Activated naive CD4-positive, alpha-beta T cell treated with anti-CD3 and anti-CD28 coated beads, Interleukin-2, amount 50 U/mL, for 24 hours (primary cell): Measurements from ENCODE around the gene TOR1B.

Source experiments
- H3K27ac Mint-ChIP-seq: one replicate; pipeline ENCODE4 v1.8.0; 2021; ENCODE audit warnings: mild to moderate bottlenecking, mixed read lengths
- H3K27me3 Mint-ChIP-seq: one replicate; pipeline ENCODE4 v1.8.0; 2021; ENCODE audit warnings: mixed read lengths
- H3K36me3 Mint-ChIP-seq: one replicate; pipeline ENCODE4 v1.8.0; 2021; ENCODE audit warnings: mixed read lengths
- H3K4me1 Mint-ChIP-seq: one replicate; pipeline ENCODE4 v1.8.0; 2021; ENCODE audit warnings: mixed read lengths
- H3K4me3 Mint-ChIP-seq: one replicate; pipeline ENCODE4 v1.8.0; 2021; ENCODE audit warnings: mild to moderate bottlenecking, mixed read lengths
- H3K9me3 Mint-ChIP-seq: one replicate; pipeline ENCODE4 v1.8.0; 2021; ENCODE audit warnings: mixed read lengths

Gene TOR1B

DNA sequence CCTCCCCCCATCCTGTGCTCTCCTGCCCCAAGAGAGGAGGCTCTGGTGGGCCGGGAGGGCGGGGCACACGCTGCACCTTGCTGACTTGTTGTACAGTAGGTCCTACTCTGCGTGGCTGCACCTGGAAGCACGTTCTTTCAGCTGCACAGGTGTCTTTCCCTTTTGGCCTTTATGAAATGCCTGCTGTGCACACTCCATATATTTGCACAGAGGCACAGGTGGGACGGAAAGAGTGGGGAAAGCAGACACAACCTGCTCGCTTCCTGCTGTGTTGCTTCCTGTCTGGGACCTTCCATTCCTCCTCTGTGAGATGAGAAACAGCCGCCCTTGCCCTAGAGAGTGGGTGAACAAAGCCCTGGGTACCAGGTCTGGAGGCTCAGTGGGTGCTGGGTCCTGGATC is 37.0 kb downstream of the TOR1B start:
- H3K27me3 Mint-ChIP-seq, result no peaks in the 10 kb centered on the region
- no peaks in the 10 kb centered on the region for H3K36me3 Mint-ChIP-seq
- peak overlapping the region; percentile 23 for H3K27ac Mint-ChIP-seq
- H3K9me3 Mint-ChIP-seq, result no peaks in the 10 kb centered on the region
- peak overlapping the region; percentile 24 for H3K4me3 Mint-ChIP-seq
- H3K4me1 Mint-ChIP-seq, result peaks cover 66% of the 10 kb centered on the region

DNA sequence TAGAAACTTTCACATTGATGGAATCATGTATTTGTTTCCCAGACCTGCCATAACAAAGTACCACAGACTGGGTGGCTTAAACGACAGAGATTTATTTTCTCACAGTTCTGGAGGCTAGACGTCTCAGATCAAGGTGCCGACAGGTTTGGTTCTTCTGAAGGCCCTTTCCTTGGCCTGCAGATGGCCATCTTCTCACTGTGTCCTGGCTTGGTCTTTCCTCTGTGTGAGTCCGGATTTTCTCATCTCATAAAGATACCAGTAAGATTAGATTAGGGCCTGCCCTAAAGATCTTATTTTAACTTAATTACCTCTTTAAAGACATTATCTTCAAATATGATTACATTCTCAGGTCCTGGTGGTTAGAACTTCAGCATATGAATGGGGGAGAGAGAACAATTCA is 38.1 kb downstream of the TOR1B start:
- Mint-ChIP-seq H3K36me3 (no peaks in the 10 kb centered on the region), H3K4me1 (peaks cover 74% of the 10 kb centered on the region), H3K27ac (peak overlapping the region; percentile 74), H3K27me3 (no peaks in the 10 kb centered on the region), H3K4me3 (no peak overlapping the region), H3K9me3 (no peaks in the 10 kb centered on the region)

GRCh38 chr9:129845373-129845772 is 42.4 kb downstream of the TOR1B start:
- H3K9me3 Mint-ChIP-seq, result no peaks in the 10 kb centered on the region
- H3K27ac Mint-ChIP-seq, result peak overlapping the region; percentile 91
- H3K27me3 Mint-ChIP-seq, result no peaks in the 10 kb centered on the region
- peaks cover 53% of the 10 kb centered on the region for H3K4me1 Mint-ChIP-seq
- H3K4me3 Mint-ChIP-seq, result peak overlapping the region; percentile 51
- H3K36me3 Mint-ChIP-seq, result peaks cover 3% of the 10 kb centered on the region

- peaks cover 8% of the 10 kb centered on the region for H3K36me3 Mint-ChIP-seq
- no peaks in the 10 kb centered on the region for H3K27me3 Mint-ChIP-seq
- H3K9me3 Mint-ChIP-seq, result no peaks in the 10 kb centered on the region
- H3K4me1 Mint-ChIP-seq, result peaks cover 50% of the 10 kb centered on the region
- no peak overlapping the region for H3K4me3 Mint-ChIP-seq
- peak overlapping the region; percentile 4 for H3K27ac Mint-ChIP-seq
Observed at GRCh38 chr9:129848712-129849441, 45.9 kb downstream of the TOR1B start.

DNA sequence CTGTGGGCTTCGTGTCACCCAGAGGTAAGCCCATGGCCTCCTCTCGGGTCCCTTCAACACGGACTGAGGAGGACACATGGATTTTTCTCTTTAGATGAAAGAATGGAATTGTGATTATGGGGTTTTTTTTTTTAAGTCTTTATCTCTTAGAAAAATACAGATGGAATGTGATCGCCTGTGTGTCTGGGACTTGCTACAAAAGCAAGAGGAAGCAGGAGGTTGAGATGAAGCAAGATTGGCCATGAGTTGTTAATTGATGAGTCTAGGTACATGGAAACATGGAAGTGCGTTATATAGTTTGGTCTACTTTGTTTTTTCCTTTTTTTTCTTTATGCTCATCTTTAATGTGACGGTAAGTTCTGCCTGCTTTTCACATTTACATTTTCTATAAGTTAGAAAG is 46.9 kb downstream of the TOR1B start:
- Mint-ChIP-seq H3K9me3 (no peaks in the 10 kb centered on the region), H3K27me3 (no peaks in the 10 kb centered on the region), H3K4me3 (no peak overlapping the region), H3K36me3 (peaks cover 11% of the 10 kb centered on the region), H3K4me1 (peaks cover 56% of the 10 kb centered on the region), H3K27ac (no peak overlapping the region)

GRCh38 chr9:129850821-129851550 is 48.0 kb downstream of the TOR1B start:
- H3K27me3 Mint-ChIP-seq, result no peaks in the 10 kb centered on the region
- H3K36me3 Mint-ChIP-seq, result peaks cover 17% of the 10 kb centered on the region
- H3K4me1 Mint-ChIP-seq, result peaks cover 55% of the 10 kb centered on the region
- no peak overlapping the region for H3K4me3 Mint-ChIP-seq
- H3K9me3 Mint-ChIP-seq, result no peaks in the 10 kb centered on the region
- H3K27ac Mint-ChIP-seq, result no peak overlapping the region

GRCh38 chr9:129851821-129852220 is 48.8 kb downstream of the TOR1B start:
- Mint-ChIP-seq H3K27me3 (no peaks in the 10 kb centered on the region), H3K4me3 (no peak overlapping the region), H3K9me3 (no peaks in the 10 kb centered on the region), H3K4me1 (peaks cover 61% of the 10 kb centered on the region), H3K27ac (peak overlapping the region; percentile 65), H3K36me3 (peaks cover 19% of the 10 kb centered on the region)

GRCh38 chr9:129852579-129852978 is 49.6 kb downstream of the TOR1B start:
- H3K4me1 Mint-ChIP-seq, result peaks cover 59% of the 10 kb centered on the region
- H3K4me3 Mint-ChIP-seq, result no peak overlapping the region
- H3K9me3 Mint-ChIP-seq, result no peaks in the 10 kb centered on the region
- peaks cover 21% of the 10 kb centered on the region for H3K36me3 Mint-ChIP-seq
- H3K27ac Mint-ChIP-seq, result peak overlapping the region; percentile 35
- H3K27me3 Mint-ChIP-seq, result no peaks in the 10 kb centered on the region

DNA sequence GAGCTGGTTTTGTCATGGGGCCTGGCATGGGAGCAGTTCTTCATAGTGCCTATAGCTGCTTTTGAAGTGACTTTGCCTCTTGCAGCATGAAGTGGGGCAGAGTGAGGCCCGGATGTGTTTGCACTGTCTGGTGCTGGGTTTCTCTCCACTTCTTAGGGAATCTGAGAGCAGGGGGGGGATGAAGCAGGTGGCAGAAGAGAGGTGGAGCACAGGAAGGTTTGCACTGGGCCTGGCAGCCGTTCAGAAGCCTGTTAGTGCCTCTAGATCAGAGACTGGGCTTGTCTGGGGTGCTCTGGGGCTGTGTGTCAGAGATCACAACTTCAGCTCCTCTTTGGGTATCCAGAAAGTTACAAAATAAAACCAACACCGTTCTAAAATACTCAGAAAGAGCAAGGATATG is 50.6 kb downstream of the TOR1B start:
- Mint-ChIP-seq H3K4me3 (peak overlapping the region; percentile 47), H3K36me3 (peaks cover 21% of the 10 kb centered on the region), H3K9me3 (no peaks in the 10 kb centered on the region), H3K27me3 (no peaks in the 10 kb centered on the region), H3K4me1 (peaks cover 55% of the 10 kb centered on the region), H3K27ac (peak overlapping the region; percentile 93)

- no peaks in the 10 kb centered on the region for H3K9me3 Mint-ChIP-seq
- H3K36me3 Mint-ChIP-seq, result peaks cover 21% of the 10 kb centered on the region
- H3K4me1 Mint-ChIP-seq, result peaks cover 52% of the 10 kb centered on the region
- H3K27me3 Mint-ChIP-seq, result no peaks in the 10 kb centered on the region
- peak overlapping the region; percentile 46 for H3K4me3 Mint-ChIP-seq
- peak overlapping the region; percentile 93 for H3K27ac Mint-ChIP-seq
Observed at GRCh38 chr9:129854588-129855110, 51.7 kb downstream of the TOR1B start.

DNA sequence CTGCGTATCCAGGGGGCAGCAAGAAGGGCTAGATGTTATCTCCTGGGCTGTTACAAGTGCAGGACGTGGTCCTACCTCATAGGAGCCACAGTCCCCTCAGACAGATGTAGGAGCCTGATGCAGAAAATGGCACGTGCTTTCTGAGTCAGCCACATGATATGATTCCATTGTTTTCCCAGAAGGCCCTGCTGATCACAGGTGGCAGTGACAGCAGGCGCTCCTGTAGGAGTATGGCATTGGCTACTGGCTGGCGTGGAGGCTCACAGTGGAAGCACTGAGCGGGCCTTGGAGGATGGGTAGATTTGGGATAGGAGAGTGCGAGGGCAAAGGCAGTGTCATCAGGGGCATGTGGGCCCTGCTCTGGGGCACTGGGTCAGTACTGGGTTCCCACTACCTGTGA is 54.2 kb downstream of the TOR1B start:
- Mint-ChIP-seq H3K27me3 (no peaks in the 10 kb centered on the region), H3K4me3 (no peak overlapping the region), H3K36me3 (peaks cover 21% of the 10 kb centered on the region), H3K9me3 (no peaks in the 10 kb centered on the region), H3K4me1 (peaks cover 60% of the 10 kb centered on the region), H3K27ac (peak overlapping the region; percentile 72)

DNA sequence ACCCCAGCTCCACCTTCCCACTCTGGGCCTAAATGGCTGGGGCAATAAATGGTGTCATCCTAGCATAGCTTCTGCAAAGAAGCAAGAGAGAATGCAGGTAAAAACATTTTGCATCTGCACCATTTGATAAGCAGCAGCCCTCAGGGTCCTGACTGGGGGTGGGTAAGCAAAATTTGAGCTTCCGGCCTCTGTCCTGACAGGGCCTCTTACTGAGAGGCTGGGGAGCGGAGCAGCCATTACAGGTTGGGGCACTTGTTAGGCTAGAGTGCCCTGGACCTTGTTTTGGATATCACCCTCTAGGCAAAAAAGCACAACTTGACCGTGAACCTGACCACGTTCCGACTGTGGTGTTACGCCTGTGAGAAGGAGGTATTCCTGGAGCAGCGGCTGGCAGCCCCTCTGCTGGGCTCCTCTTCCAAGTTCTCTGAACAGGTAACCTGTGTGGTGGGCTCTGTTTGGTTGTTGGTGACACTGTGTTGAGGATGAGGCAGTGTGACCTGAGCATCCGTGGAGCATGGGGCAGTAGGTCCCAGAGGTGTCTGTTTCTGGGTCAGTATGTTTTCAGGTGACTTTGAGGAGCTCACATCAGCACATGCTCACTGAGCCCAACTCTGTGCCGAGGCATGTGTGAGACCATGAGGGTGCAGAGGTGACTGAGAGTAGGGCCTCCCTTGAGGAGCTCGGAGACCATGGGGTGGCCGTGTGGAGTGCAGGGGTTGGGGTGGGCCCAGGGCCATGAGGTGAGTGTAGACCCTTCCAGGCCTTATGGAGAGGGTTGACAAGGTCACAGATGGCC is 55.4 kb downstream of the TOR1B start:
- H3K27ac Mint-ChIP-seq, result peak overlapping the region; percentile 74
- peaks cover 59% of the 10 kb centered on the region for H3K4me1 Mint-ChIP-seq
- no peaks in the 10 kb centered on the region for H3K9me3 Mint-ChIP-seq
- no peaks in the 10 kb centered on the region for H3K27me3 Mint-ChIP-seq
- H3K4me3 Mint-ChIP-seq, result no peak overlapping the region
- peaks cover 20% of the 10 kb centered on the region for H3K36me3 Mint-ChIP-seq
